NCI-H524 treated with DMSO at 0.1 percent for 48 hours (cell line): ENCODE measurements around the gene TECTA.
"Not testable (repeated sequence)": the region's sequence is repeated elsewhere in the genome, so short reads cannot be mapped to it uniquely, and the experiment has no call there.

Experiments used
- DNase-seq: peaks from one replicate; lab custom pipeline; 2025; lab: John Stamatoyannopoulos, UW

The TECTA gene

GRCh38 chr11:121229495-121230215 is 128.6 kb downstream of the TECTA start:
- DNase-seq, result no peak

- DNase-seq, result no peak
Measured at GRCh38 chr11:121231576-121232278, 130.7 kb downstream of the TECTA start.

- DNase-seq, result no peak
Measured at GRCh38 chr11:121235057-121235456, 134.0 kb downstream of the TECTA start.

- DNase-seq, result no peak
Measured at GRCh38 chr11:121236115-121237001, 135.3 kb downstream of the TECTA start.

GRCh38 chr11:121237247-121237646 is 136.2 kb downstream of the TECTA start:
- not testable (repeated sequence) for DNase-seq

GRCh38 chr11:121237686-121238658 is 136.9 kb downstream of the TECTA start:
- DNase-seq, result no peak

- DNase-seq, result no peak
Measured at GRCh38 chr11:121238956-121239355, 137.9 kb downstream of the TECTA start.

- peak; percentile 8 for DNase-seq
Measured at GRCh38 chr11:121240001-121240400, 139.0 kb downstream of the TECTA start.

- no peak for DNase-seq
Measured at GRCh38 chr11:121240650-121241303, 139.7 kb downstream of the TECTA start.
